IPS-NIHi7 (cell line): ENCODE data around the gene NPLOC4.

Source experiments
- DNase-seq: peaks from one replicate; pipeline ENCODE4 v3.0.0; 2012; ENCODE audit warnings: mixed read lengths; ENCODE audit errors: extremely low spot score

The NPLOC4 gene

DNA sequence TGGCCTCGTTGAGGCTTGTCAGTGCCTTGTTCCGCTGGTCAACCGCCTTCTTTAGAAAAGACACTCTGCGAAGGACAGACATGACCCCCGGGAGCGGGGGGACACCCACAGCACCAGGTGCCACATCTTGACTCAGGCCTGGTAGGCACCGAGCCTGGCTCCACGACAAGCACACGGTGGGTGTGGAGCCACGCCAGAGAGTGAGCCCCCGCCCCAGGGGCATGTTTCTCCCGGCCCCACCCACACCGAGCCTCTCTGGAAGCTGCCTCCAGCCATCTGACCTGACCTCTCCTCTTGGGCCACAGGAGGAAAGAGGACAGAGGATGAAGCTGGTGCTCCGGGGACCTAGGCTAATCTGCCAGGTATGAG, 89.3 kb downstream of the NPLOC4 start:
- DNase-seq = no peak

DNA sequence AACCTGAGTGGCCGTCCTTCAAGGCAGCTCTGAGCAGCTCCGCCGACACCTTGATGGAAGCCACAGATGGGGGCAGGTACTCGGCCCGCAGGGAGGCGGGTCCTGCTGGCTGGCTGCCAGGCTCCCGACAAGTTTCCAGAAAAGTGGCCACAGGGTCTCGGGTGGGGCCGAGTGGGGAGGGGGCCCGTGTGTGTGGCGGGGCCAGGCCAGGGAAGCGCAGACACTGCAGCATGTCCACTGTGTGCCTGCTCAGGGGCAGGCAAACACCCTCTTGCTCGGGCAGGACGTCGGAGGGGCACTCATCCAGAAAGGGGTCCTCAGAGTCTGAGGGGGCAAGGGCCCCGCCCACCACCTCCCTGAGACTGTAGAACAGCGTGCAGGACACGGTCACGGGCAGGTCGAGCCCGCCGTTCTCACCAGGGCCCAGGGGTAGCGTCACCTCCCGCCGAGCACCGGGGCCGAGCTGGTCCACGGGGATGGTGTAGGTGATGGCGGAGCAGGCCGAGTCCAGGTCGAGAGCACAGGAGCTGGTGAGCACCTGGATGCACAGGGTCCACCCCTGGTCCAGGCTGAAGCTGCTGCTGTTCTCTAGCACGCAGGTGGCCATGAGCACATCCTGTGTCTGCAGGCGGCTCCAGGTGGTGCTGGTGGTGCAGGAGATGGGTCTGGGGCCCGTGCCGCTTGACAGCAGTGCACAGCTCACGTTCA, 89.9 kb downstream of the NPLOC4 start:
- DNase-seq = no peak

DNA sequence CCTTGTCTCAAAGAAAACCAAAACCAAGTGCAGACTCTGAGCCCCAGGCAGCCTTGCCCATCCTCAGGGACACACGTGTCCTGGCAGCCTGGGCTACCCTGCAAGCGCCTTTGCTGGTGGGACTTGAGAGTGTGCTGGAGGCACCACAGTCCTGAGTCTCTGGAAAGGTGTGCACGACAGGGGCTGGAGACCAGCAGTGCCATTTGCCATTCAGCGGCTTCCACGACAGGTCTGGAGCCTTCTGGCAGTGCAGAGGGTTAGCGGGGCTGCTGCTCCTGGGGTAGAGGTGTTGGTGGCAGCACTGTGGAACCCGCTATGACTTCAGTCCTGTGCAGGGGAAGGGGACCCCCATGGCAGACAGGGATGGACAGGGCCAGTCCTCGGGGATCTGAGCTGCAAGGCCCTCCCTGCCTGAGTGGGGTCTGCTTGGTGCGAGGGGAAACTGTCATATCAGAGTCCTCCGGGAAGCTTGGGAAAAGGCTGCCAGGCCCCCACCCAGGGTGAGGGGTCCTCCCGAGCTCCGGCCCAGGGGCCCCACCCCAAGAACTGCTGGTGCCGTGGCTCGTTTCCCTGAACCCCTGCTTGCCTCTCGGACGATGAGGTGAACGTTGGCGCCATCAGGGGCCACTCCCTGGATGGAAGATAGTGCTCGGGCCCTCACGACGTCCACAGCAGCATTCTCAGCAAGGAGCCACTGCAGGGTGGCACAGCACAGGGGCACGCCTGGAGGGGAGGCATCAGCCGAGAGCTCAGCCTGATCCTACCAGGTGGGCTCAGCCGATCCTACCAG, 91.6 kb downstream of the NPLOC4 start:
- no peak for DNase-seq

DNA sequence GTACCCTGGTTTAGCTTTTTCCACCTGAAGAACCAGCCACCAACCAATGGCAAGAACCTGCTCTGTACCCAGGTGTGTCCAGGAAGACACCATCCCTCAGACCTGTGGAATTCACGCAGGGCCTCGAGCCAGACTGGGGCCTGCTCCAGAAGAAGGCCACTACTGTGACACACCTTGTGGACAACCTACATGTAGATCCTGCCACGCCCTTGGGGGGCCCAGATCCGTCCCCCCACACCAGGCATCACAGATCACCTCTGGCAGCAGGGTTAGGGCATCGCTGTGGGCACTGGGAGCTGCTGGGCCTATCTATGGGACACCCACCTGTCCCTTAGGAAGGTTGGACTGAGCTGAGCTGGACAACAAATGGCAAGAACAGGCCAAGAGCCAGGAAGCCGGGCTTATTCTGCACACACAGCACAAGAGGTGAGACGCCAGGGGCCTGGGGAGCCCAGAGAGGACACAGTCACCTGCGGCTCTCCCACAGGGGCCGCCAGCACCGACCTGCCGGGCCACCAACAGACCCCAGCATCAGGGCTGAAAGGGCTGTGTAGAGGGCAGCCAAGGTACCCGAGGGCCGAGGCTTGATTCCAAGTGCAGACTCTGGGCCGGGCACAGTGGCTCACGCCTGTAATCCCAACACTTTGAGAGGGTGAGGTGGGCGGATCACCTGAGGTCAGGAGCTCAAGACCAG, 92.5 kb downstream of the NPLOC4 start:
- DNase-seq = no peak

DNA sequence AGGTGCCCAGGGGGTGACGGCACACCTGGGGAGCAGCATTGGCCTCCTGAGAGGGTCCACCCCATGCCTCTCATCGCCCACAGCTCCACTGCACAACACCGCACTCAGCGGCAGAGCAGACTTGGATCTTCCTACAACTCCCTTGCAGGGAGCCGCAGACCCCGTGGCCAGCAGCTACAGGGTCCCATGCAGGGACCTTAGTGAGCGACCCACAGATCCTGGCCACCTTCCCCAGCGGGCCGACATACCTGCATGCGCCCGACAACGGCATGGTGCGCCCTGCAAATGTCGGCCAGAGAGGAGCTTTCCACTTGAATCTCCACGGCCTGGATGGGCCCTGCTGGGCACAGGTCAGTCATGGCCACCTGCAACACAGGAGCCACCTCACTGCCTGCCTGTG, 93.2 kb downstream of the NPLOC4 start:
- no peak for DNase-seq

DNA sequence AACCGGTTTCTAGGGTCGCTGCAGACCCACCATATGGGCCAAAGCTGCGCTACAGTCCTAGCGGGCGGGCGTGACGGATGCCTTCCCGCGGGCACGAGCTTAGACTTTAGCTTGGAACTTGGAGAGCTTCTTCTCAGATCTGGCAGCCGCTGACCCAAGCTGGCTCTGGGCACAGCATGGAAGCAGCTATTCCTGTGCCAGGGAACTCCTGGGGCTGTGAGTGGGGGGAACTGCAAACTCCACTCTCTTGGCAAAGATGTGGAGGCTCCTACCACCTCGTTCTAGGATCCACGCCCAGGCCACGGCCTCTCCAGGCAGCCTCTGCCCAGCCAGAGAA, 93.6 kb downstream of the NPLOC4 start:
- DNase-seq = no peak

DNA sequence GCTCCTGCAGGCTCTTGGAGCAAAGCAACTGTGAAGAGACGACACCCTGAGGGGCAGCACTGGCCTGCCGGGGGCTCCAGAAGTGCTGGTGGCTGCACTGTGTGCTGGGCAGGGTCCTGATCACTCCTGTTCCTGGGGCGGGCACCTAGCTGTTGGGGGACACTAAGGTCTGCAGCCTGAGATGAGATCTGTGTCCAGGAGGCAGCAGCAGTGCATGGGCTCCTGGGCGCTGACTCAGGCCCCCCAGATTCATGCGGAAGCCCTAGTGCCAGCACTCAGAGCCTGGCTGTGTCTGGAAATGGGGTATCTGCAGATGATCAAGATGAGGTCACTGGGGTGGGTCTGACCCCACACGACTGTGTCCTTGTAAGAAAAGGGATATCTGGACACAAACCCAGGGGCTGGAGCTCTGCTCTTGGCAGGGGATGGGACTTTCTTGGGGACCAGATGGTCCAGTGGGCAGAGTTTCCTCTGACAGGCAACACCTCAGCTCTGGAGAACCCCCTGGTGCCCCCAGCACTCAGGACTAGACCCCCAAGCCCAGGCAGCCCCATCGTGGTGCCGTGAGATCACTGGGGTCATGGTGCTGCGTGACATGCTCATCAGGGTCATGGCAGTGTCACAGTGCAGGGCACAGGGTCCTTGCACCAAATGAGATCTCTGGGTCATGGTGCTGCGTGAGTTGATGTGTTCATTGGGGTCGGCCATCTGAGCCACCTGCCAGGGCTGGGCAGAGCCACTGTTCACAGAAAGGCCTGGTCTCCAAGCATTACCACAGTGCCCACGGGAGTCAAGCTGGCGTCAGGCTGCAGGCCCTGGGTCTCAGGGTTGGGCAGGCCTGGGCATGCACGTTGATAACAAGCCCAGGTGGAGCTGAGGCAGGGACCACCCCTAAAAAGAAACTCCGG, 94.2 kb downstream of the NPLOC4 start:
- DNase-seq = no peak

DNA sequence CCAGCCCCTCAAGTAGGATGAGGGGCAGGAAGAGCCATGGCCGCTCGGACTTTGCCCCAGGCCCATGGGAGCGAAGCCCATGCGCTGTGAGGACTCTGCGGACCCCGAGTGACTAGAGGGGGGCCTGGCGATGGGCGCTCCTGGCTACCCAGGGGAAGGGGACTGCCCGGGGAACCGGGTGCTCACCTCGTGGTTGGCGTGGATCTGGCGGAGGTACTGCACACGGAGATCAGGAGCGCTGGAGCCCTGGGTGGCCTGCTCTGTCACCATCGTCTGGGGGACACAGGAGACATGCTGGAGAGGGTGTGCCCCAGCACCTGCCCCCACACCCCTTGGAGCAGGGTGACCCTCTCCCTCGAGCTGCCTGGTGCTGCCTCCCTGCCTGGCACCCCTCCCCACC, 95.8 kb downstream of the NPLOC4 start:
- DNase-seq = no peak

DNA sequence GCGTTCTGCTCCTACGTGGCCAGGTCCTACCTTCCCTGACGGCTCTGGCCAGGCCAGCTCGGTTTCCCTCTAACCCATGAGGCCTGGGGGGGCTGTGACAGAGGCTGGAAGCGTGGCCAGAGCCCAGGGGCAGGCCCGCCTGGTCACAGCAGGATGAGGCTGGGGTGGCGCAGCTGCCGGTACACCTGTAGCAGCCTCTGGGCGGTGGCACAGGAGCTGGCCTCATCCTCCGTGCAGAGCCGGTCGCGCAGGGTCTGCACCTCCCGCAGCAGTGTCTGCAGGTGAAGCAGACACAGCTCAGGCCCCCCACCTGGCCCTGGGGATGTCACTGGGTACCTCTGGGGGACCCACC, 96.3 kb downstream of the NPLOC4 start:
- DNase-seq = no peak

DNA sequence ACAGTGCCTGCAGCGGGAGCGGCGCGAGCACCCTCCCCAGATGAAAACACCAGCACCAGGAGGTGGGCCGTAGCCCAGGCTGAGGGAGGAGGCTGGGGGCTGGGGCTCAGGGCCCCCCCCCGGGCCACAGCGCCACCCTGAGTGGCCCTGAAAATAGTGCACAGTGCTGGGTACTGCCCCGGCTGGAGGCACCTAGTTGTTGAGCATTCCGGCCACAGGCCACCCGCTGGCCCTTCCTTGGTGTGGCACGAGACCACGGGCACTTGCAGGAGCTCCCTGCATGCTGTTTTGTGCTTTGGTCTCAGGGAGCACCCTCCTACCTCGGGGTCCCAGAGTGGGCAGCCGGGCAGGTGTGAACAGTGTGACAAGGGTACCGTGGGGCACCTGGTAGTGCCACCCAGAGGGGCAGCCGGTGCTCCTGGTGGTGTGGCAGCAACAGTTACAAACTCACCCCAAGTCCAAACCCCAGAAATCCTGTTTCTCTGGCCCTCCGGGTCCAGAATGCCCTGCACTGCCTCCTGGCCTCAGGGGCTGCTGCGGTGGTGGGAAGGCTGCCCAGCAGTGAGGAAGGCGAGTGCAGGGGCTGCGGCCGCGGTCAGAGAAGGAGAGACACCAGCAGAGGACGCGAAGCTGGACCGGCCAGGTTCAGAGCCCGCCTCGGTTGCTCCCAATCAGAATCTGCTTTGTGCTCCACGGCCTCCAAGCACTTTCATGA, 96.8 kb downstream of the NPLOC4 start:
- no peak for DNase-seq

DNA sequence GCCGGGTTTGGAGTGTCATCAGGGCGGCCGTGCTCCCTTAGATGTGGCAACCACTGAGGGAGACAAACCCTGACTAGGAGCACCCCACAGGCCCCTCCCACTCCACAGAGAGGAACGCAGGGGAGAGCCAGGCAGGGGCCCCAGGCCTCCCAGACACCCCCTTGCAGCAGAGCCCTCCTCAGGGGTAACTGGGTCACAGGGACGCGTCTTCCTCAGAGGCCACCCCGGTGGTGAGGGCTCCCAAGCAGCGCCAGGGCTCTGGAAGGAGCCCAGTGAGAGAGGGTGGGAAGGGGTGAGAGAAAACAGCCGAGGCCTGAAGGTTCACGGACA, 97.4 kb downstream of the NPLOC4 start:
- DNase-seq = no peak

DNA sequence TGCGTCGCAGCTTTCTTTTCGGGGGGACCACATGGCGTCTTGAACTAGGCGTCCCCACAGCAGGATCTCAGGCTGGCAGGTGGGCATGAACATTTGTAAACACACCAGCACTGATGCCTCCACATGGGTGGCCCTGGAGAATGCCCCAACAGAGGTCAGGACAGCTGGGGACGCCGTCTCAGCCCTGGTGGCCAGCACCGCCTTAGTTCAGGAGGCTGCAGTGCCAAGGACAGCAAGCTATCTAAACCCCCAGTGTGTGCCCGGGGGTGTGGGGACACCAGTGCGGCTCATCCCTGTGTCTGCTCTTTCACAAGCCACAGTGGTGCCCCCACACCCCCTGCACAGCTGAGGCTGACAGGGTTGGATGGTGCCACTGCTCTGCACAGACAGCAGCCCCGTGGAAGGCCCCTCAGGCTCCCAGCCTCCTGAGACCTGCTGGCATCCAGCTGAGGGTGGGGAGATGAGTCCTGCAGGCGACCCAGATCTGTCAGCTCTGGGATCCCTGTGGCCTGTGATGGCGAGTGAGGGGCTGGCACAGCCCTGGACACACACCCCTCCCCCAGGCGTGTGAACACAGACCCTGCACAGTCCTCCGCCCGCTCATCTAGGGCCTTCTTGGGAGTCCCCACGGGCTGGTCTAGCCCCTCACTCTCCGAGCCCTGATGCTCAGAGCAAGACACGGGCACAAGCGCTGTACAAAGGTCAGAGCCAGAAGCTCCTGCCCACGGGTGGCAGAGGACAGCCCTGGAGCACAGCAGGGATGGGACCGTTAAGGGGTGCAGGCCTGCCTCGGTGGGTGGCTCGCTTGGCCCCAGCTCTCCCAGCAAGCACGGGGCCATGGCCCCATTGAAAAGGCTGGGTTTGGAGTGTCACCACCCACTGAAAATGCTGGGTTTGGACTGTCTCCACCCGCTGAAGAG, 98.0 kb downstream of the NPLOC4 start:
- DNase-seq = no peak

DNA sequence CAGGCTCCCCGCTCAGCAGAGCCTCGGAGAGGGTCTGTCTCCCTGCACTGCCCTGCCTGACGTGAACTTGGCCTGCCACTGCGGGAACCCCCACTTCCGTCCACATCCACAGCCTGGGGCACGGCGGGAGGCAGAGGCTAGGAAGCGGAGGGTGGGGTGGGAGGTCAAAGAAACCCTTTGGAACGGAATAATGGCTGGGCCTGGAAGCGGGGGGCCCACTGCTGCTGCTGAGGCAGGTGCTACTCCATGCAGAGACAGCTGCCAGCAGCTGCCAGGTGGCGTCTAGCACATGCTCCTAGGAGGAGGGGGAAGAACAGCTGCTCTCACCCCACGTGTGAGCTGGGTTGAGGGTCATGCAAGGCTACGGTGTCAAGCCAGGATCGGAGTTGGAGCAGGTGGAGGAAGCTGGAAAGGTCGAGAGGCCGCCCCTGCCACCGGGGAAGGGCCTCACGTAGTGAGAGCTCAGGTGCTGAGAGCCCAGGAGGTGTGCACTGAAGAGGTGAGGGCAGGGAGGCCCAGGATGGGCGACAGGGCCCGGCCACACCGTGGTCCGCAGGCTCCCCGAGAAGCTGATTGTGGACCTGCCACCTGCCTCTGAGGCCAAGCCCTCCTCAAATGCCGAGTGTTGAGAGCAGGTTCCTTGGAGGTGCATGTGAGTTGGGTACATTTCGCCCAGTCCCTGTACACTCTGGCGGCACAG, 98.9 kb downstream of the NPLOC4 start:
- no peak for DNase-seq

DNA sequence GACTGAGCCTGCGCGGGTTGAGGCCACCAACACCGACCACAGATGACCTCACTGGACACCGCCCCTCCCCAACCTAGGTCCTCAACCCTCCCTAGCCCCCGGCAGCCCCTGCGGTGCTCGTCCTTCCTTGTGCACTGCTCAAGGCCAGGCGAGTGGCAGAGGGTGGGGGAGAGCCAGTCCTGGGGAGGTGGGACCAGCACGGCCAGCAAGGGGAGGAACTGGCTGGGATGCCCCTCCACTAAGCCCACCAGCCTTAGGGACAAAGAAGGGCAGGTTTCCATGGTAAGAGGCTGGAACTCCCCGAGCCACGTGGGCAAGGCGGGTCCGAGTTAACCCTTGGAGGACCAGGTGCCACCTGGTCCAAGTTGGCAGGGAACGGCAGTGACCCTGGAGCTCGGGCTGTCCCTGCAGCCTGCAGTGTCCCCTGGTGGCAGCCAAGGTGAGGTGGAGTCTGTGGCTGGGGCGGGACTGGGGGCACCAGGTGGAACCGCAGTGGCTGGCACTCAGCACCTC, 99.5 kb downstream of the NPLOC4 start:
- peak; percentile 87 for DNase-seq

DNA sequence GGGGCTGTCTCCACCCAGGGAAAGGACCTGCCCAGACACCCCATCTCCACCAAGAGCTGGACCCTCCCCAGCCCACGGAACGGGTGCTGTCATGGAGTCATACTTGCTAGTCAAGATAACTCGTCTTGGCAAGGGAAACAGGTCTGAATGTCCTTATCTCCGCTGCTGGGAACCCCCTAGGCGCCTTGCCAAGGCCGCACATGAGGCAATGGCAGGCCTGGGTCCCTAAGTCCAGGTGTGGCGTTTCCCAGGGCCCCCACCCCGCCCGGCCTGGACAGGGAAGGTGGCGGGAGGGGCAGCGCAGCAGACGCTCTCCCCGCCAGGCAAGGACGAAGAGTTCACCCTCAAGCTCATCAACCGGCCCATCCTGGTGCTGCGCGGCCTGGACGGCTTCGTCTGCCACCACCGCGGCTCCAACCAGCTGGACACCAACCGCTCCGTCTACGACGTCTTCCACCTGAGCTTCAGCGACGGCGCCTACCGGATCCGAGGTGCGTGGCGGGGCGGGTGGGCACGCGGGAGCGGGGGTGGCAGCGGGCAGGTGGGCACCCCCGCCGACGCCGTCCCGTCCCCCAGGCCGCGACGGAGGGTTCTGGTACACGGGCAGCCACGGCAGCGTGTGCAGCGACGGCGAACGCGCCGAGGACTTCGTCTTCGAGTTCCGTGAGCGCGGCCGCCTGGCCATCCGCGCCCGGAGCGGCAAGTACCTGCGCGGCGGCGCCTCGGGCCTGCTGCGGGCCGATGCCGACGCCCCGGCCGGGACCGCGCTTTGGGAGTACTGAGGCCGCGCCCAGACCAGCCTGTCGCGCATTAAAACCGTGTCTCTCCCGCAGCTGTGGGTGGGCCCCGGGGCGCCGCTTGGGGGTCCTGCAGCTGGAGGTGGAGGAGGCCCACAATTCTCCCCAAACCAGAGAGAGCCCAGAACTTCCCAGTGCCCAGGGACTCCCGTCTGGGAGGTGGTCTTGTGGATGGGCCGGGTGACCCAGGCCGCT, 100.3 kb downstream of the NPLOC4 start:
- no peak for DNase-seq

DNA sequence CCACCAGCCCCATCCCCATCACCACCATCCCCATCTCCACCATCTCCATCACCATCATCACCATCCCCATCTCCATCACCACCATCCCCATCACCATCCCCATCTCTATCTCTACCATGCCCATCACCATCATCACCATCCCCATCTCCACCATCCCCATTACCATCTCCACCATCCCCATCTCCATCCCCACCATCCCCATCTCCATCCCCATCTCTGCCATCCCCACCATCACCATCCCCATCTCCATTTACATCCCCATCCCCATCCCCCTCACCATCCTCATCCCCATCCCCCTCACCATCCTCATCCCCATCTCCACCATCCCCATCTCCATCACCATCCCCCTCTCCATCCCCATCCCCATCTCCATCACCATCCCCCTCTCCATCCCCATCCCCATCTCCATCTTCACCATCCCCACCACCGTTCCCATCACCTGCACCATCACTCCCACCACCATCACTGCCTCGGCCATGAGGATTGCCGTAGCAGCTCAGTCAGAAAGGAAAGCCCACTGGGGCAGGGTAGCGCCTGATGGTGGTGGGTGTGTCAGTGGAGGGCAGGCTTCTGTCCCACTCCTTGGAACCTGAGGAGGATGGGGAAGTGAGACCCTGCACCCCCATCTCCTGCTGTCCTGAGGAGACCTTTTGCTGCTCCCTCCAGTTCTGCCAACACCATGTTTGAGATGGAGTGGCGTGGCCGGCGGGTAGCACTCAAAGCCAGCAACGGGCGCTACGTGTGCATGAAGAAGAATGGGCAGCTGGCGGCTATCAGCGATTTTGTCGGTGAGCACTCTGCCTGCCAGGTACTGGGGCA, 101.2 kb downstream of the NPLOC4 start:
- DNase-seq = no peak

DNA sequence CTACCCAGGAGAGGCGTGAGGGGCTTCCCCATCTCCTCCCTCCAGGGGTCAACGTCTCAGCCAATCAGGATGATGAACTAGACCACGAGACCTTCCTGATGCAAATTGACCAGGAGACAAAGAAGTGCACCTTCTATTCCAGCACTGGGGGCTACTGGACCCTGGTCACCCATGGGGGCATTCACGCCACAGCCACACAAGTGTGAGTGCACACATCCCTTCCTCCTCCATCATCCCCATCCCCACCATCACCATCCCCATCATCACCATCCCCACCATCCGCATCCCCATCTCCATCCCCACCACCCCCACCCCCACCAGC, 101.9 kb downstream of the NPLOC4 start:
- DNase-seq = no peak
